ENCODE results near the gene CA9.

Gene CA9

GRCh38 chr9:35664531-35665470 is 8.9 kb upstream of the CA9 start, which contains the start of gene ARHGEF39:
ARHGEF39 (minus strand) TSS chr9:35665195; CDS start chr9:35665169, 26 bp downstream.
- peak; percentile 56; the same call in 1 of the 2 replicates for TF ChIP-seq YY1 (IDR thresholded peaks at IDR 0.05; ENCODE audit: low read depth)
- peak; percentile 49; the same call in 1 of the 2 replicates for TF ChIP-seq TCF12 (IDR thresholded peaks at IDR 0.05; ENCODE audit: low read depth)
- no peak for TF ChIP-seq REST (IDR thresholded peaks at IDR 0.05; ENCODE audit: low read depth)
- TF ChIP-seq EGR1 (IDR thresholded peaks at IDR 0.05), result no peak
- TF ChIP-seq USF1 (IDR thresholded peaks at IDR 0.05), result no peak
- peak; percentile 52; the same call in 1 of the 2 replicates for TF ChIP-seq EP300 (IDR thresholded peaks at IDR 0.05; ENCODE audit: borderline replicate concordance)
- peak; percentile 85 for TF ChIP-seq MAX (IDR thresholded peaks at IDR 0.05)
- TF ChIP-seq RAD21 (IDR thresholded peaks at IDR 0.05; ENCODE audit: low read depth), result peak; percentile 41; the same call in 1 of the 2 replicates
- no peak; the same call in 1 of the 2 replicates for TF ChIP-seq NFIC (IDR thresholded peaks at IDR 0.05)
- TF ChIP-seq CEBPB (IDR thresholded peaks at IDR 0.05), result no peak
- no peak; the same call in 1 of the 2 replicates for TF ChIP-seq TEAD4 (IDR thresholded peaks at IDR 0.05)
- no peak for TF ChIP-seq CREB1 (IDR thresholded peaks at IDR 0.05; ENCODE audit: low read depth)
- peak; percentile 96 for TF ChIP-seq ZBTB7A (IDR thresholded peaks at IDR 0.05; ENCODE audit: low read depth)
- TF ChIP-seq FOXM1 (IDR thresholded peaks at IDR 0.05; ENCODE audit: borderline replicate concordance, low read depth), result peak; percentile 78
- peak; percentile 80 for TF ChIP-seq TAF1 (IDR thresholded peaks at IDR 0.05; ENCODE audit: low read depth)

GRCh38 chr9:35665471-35665818 is 8.3 kb upstream of the CA9 start:
- TF ChIP-seq MAX (IDR thresholded peaks at IDR 0.05) (no peak), NFIC (IDR thresholded peaks at IDR 0.05) (peak; percentile 49; the same call in 1 of the 2 replicates)

GRCh38 chr9:35666045-35666444 is 7.7 kb upstream of the CA9 start:
- TF ChIP-seq USF1 (IDR thresholded peaks at IDR 0.05) (no peak), ZBTB7A (IDR thresholded peaks at IDR 0.05; ENCODE audit: low read depth) (no peak), MAX (IDR thresholded peaks at IDR 0.05) (no peak), TCF12 (IDR thresholded peaks at IDR 0.05; ENCODE audit: low read depth) (no peak), REST (IDR thresholded peaks at IDR 0.05; ENCODE audit: low read depth) (no peak), TEAD4 (IDR thresholded peaks at IDR 0.05) (peak; percentile 82), FOXM1 (IDR thresholded peaks at IDR 0.05; ENCODE audit: borderline replicate concordance, low read depth) (no peak), TAF1 (IDR thresholded peaks at IDR 0.05; ENCODE audit: low read depth) (no peak), EP300 (IDR thresholded peaks at IDR 0.05; ENCODE audit: borderline replicate concordance) (no peak), NFIC (IDR thresholded peaks at IDR 0.05) (peak; percentile 85), CREB1 (IDR thresholded peaks at IDR 0.05; ENCODE audit: low read depth) (no peak), CEBPB (IDR thresholded peaks at IDR 0.05) (no peak)

GRCh38 chr9:35666549-35666948 is 7.2 kb upstream of the CA9 start:
- no peak for TF ChIP-seq REST (IDR thresholded peaks at IDR 0.05; ENCODE audit: low read depth)
- no peak for TF ChIP-seq CREB1 (IDR thresholded peaks at IDR 0.05; ENCODE audit: low read depth)
- TF ChIP-seq RAD21 (IDR thresholded peaks at IDR 0.05; ENCODE audit: low read depth), result no peak
- TF ChIP-seq MAX (IDR thresholded peaks at IDR 0.05), result no peak
- TF ChIP-seq TEAD4 (IDR thresholded peaks at IDR 0.05), result no peak
